SK-N-SH (cell line): Measurements from ENCODE around the gene GLT8D1. TPM values are rescaled to one million over a fixed set of nuclear protein-coding genes. Genes with fewer than 3 reads are reported as not detected.

Experiments
- CTCF ChIA-PET: fragments of 300-600, 350-600 bp; formaldehyde crosslinking; extraction: SDS; loops from one replicate; lab custom pipeline; 2021; lab: Yijun Ruan, JAX
- POLR2A ChIA-PET: fragments of 350-600 bp; sonication (Branson Sonifier 250); formaldehyde crosslinking; extraction: SDS; loops from one replicate; lab custom pipeline; 2020; ENCODE audit warnings: antibody characterized with exemption, inconsistent platforms; lab: Yijun Ruan, JAX
- DNase-seq: peaks from one replicate; pipeline ENCODE4 v3.0.0; 2012
- H2AFZ ChIP-seq: fragments of 200-600 bp; sonication (generic); 2 replicates; pipeline ENCODE4 v1.8.1; 2016; ENCODE audit warnings: antibody characterized with exemption, mild to moderate bottlenecking, low read depth
- H3F3A ChIP-seq: fragments of 200-600 bp; sonication (generic); replicated peaks from 2 replicates; pipeline ENCODE3; 2016; ENCODE audit warnings: antibody characterized with exemption, mild to moderate bottlenecking; ENCODE audit not compliant: insufficient read depth
- H3K27ac ChIP-seq, 2 experiments: fragments of 200-500 bp in 1 of 2; fragments of 200-600 bp in 1 of 2; sonication (Bioruptor generic) in 1 of 2; sonication (generic), shearing (Covaris generic) in 1 of 2; 2 replicates each; pipeline versions ENCODE4 v1.5.1 to v1.6.1; 2014 to 2016; ENCODE audit warnings: low read depth in 2 of 2, inconsistent platforms in 1 of 2, low read length in 1 of 2, mild to moderate bottlenecking in 1 of 2, mixed read lengths in 1 of 2
- H3K27me3 ChIP-seq: fragments of 200-600 bp; sonication (generic), shearing (Covaris generic); 2 replicates; pipeline ENCODE4 v1.6.1; 2016; ENCODE audit warnings: mixed run types; ENCODE audit not compliant: insufficient read depth
- H3K36me3 ChIP-seq, 2 experiments: fragments of 200-500 bp in 1 of 2; fragments of 200-600 bp in 1 of 2; sonication (Bioruptor generic) in 1 of 2; sonication (generic) in 1 of 2; replicated peaks in 1 of 2; 2 replicates each; pipeline versions ENCODE3 to v1.5.1; 2014 to 2016; ENCODE audit warnings: low read length in 1 of 2, mild to moderate bottlenecking in 1 of 2; ENCODE audit not compliant: insufficient read depth in 2 of 2, control insufficient read depth in 1 of 2
- H3K4me1 ChIP-seq, 2 experiments: fragments of 200-500 bp in 1 of 2; fragments of 200-600 bp in 1 of 2; sonication (Bioruptor generic) in 1 of 2; sonication (generic), shearing (Covaris generic) in 1 of 2; 2 replicates each; pipeline versions ENCODE4 v1.5.1 to v1.6.1; 2014 to 2016; ENCODE audit warnings: low read depth in 1 of 2, low read length in 1 of 2, mixed run types in 1 of 2; ENCODE audit not compliant: insufficient read depth in 2 of 2, control insufficient read depth in 1 of 2
- H3K4me2 ChIP-seq: fragments of 200-600 bp; sonication (generic), shearing (Covaris generic); 2 replicates; pipeline ENCODE4 v1.6.1; 2017; ENCODE audit warnings: mixed run types
- H3K4me3 ChIP-seq, 2 experiments: fragments of 200-500 bp in 1 of 2; fragments of 200-600 bp in 1 of 2; sonication (Bioruptor generic) in 1 of 2; sonication (generic), shearing (Covaris generic) in 1 of 2; 2 replicates each; pipeline versions ENCODE4 v1.5.1 to v1.8.1; 2014 to 2016; ENCODE audit warnings: low read depth in 2 of 2, inconsistent platforms in 1 of 2, low read length in 1 of 2, mild to moderate bottlenecking in 1 of 2, mixed read lengths in 1 of 2, moderate library complexity in 1 of 2
- H3K79me2 ChIP-seq: fragments of 200-600 bp; sonication (generic); 2 replicates; pipeline ENCODE4 v1.8.1; 2017; ENCODE audit warnings: mild to moderate bottlenecking; ENCODE audit not compliant: insufficient read depth
- H3K9ac ChIP-seq: fragments of 200-600 bp; sonication (generic); 2 replicates; pipeline ENCODE4 v1.6.1; 2017; ENCODE audit warnings: mixed run types
- H3K9me2 ChIP-seq: fragments of 200-600 bp; sonication (generic); 2 replicates; pipeline ENCODE4 v1.6.1; 2017; ENCODE audit warnings: mixed run types
- H3K9me3 ChIP-seq: fragments of 200-600 bp; sonication (generic); 2 replicates; pipeline ENCODE4 v1.6.1; 2017; ENCODE audit warnings: mixed run types, mild to moderate bottlenecking, moderate library complexity
- H4K20me1 ChIP-seq: fragments of 200-600 bp; sonication (generic); 2 replicates; pipeline ENCODE4 v1.6.1; 2017; ENCODE audit warnings: mild to moderate bottlenecking, mixed run types; ENCODE audit not compliant: insufficient read depth
- FOXJ3 ChIP-seq: sonication (generic); formaldehyde crosslinking; IDR thresholded peaks from 2 replicates; pipeline ENCODE4 v1.5.1; 2020; ENCODE audit warnings: mild to moderate bottlenecking, missing genetic modification reagents
- IRF3 ChIP-seq: fragments of 150-350 bp; IDR thresholded peaks from 2 replicates; pipeline ENCODE4 v1.6.1; 2016; ENCODE audit warnings: mild to moderate bottlenecking, low read depth, low read length
- JUND ChIP-seq: IDR thresholded peaks from 2 replicates; pipeline ENCODE4 v1.4.0; 2012
- MAX ChIP-seq: IDR thresholded peaks from 2 replicates; pipeline ENCODE4 v1.4.0; 2012; ENCODE audit warnings: low read depth
- MEF2A ChIP-seq: IDR thresholded peaks from 2 replicates; pipeline ENCODE4 v1.4.0; 2012; ENCODE audit warnings: low read depth, borderline replicate concordance
- NFIC ChIP-seq: IDR thresholded peaks from 2 replicates; pipeline ENCODE4 v1.4.0; 2012; ENCODE audit warnings: borderline replicate concordance
- RCOR1 ChIP-seq: fragments of 150-350 bp; IDR thresholded peaks from 2 replicates; pipeline ENCODE4 v1.6.1; 2017; ENCODE audit warnings: antibody characterized with exemption, low read length
- RXRA ChIP-seq: IDR thresholded peaks from 2 replicates; pipeline ENCODE4 v1.4.0; 2012; ENCODE audit warnings: low read depth, mild to moderate bottlenecking, borderline replicate concordance
- SMC3 ChIP-seq: IDR thresholded peaks from 2 replicates; pipeline ENCODE4 v1.6.1; 2012; ENCODE audit warnings: low read depth, low read length, improper control_type of control experiment
- TEAD4 ChIP-seq: IDR thresholded peaks from 2 replicates; pipeline ENCODE4 v1.4.0; 2012; ENCODE audit warnings: mild to moderate bottlenecking, borderline replicate concordance; ENCODE audit not compliant: insufficient read depth
- USF2 ChIP-seq: fragments of 150-350 bp; IDR thresholded peaks from 2 replicates; pipeline ENCODE4 v1.6.1; 2017; ENCODE audit warnings: antibody characterized with exemption, low read length, low read depth, borderline replicate concordance
- YY1 ChIP-seq: IDR thresholded peaks from 2 replicates; pipeline ENCODE4 v1.4.0; 2012; ENCODE audit warnings: low read depth, mild to moderate bottlenecking
- ZBTB33 ChIP-seq: IDR thresholded peaks from 2 replicates; pipeline ENCODE4 v1.4.0; 2012; ENCODE audit warnings: low read depth, borderline replicate concordance
- WGBS: methylation state at CpG from one replicate; pipeline ENCODE4 v1.1.6; 2017; ENCODE audit warnings: low lambda C conversion rate; 5-methylcytosine and 5-hydroxymethylcytosine counted together
- polyA plus RNA-seq, 3 experiments: library from polyadenylated mRNA; depleted of rRNA; stranded (reverse); fragments of >200 nt; gene quantifications; 2 replicates each; pipeline ENCODE4 v1.2.3, GENCODE V29; 2012

Gene GLT8D1
- polyA plus RNA-seq, 1 of the 3 experiments (the other 2 are of a cell fraction) = 102 TPM

- Histone ChIP-seq H2AFZ (no peak overlapping the region), H3F3A (peaks cover 57% of the 10 kb centered on the region), H3K79me2 (peaks cover 45% of the 10 kb centered on the region), H3K4me2 (no peak overlapping the region), H3K36me3 (peaks cover 54 to 64% of the 10 kb centered on the region in 2 experiments), H3K9ac (no peak overlapping the region), H3K9me3 (no peaks in the 10 kb centered on the region), H4K20me1 (no peaks in the 10 kb centered on the region; the same call in 1 of the 2 replicates), H3K27me3 (no peaks in the 10 kb centered on the region), H3K9me2 (no peaks in the 10 kb centered on the region), H3K27ac (peak overlapping the region in 1 of 2 experiments; percentile 16; a peak in 3 of 4 replicates)
- no peak for DNase-seq
- ChIA-PET POLR2A (interaction anchor here (1.5 kb wide), 1 partner anchor 9 kb away, joined by 5 read pairs; no protein-coding TSS in a partner anchor), CTCF (interaction anchor here (1.6 kb wide), 1 partner anchor 11 kb away, joined by 5 read pairs; no protein-coding TSS in a partner anchor)
- WGBS = 95% methylated on average over 4 of the region's 4 CpGs
- TF ChIP-seq USF2 = no peak
- no peak for TF ChIP-seq MEF2A
- no peak for TF ChIP-seq RXRA
- no peak for TF ChIP-seq FOXJ3 (CRISPR knock-in tag)
- no peak for TF ChIP-seq YY1
- no peak for TF ChIP-seq IRF3
- no peak for TF ChIP-seq TEAD4
- no peak for TF ChIP-seq MAX
- TF ChIP-seq NFIC = no peak
- TF ChIP-seq RCOR1 = no peak
- no peak for TF ChIP-seq ZBTB33
- no peak for TF ChIP-seq JUND
- TF ChIP-seq SMC3 = no peak
- TF ChIP-seq, all 33 proteins: peak for 0
- no peak overlapping the region for H3K4me3 ChIP-seq
- peaks cover 0 to 5% of the 10 kb centered on the region in 2 experiments; a peak in 1 of 4 replicates for H3K4me1 ChIP-seq
Observed at GRCh38 chr3:52697632-52697965, 8.0 kb downstream of the GLT8D1 start.
